Esophagus muscularis mucosa (tissue), 4 donors: ENCODE results near the gene LMOD3. TPM values are rescaled to one million over a fixed set of nuclear protein-coding genes. Genes with fewer than 3 reads are reported as not detected.

Experiments used
- DNase-seq: peaks from one replicate; pipeline ENCODE4 v3.0.0-alpha.2; 2017; ENCODE audit errors: extremely low spot score
- H3K27ac ChIP-seq, 4 donors: fragments of 200-600 bp; sonication (generic); replicated peaks in 1 of 4; 1 replicate in 3 of 4; 2 replicates in 1 of 4; pipeline ENCODE4 v1.5.1; 2016 to 2019; ENCODE audit warnings: mild to moderate bottlenecking in 1 of 4
- H3K27me3 ChIP-seq, 4 donors: fragments of 200-600 bp; sonication (generic); one replicate each; pipeline versions ENCODE4 v1.5.1 to v1.6.0; 2016 to 2019
- H3K36me3 ChIP-seq, 4 donors: fragments of 200-600 bp; sonication (generic); one replicate each; pipeline ENCODE4 v1.5.1; 2016 to 2019
- H3K4me1 ChIP-seq, 4 donors: fragments of 200-600 bp; sonication (generic); one replicate each; pipeline ENCODE4 v1.5.1; 2016 to 2019
- H3K4me3 ChIP-seq, 4 donors: fragments of 200-600 bp; sonication (generic); 1 replicate in 2 of 4; 2 replicates in 2 of 4; pipeline ENCODE4 v1.5.1; 2016 to 2019; ENCODE audit warnings: mild to moderate bottlenecking in 4 of 4, moderate library complexity in 1 of 4
- H3K9me3 ChIP-seq, 4 donors: fragments of 200-600 bp; sonication (generic); 1 replicate in 3 of 4; 2 replicates in 1 of 4; pipeline ENCODE4 v1.5.1; 2016 to 2019
- CTCF ChIP-seq, 3 experiments: fragments of 200-600 bp in 2 of 3; fragments of 450-650 bp in 1 of 3; sonication (generic) in 2 of 3; IDR thresholded peaks; one replicate each; pipeline ENCODE4 v1.5.1; 2017 to 2019; ENCODE audit warnings: antibody characterized with exemption in 3 of 3, mild to moderate bottlenecking in 2 of 3, moderate library complexity in 1 of 3
- EP300 ChIP-seq: sonication (generic); formaldehyde crosslinking; IDR thresholded peaks from one replicate; pipeline ENCODE4 v1.6.1; 2017; ENCODE audit warnings: antibody characterized with exemption
- POLR2A ChIP-seq: fragments of 450-650 bp; IDR thresholded peaks from one replicate; pipeline ENCODE4 v1.6.1; 2017; ENCODE audit warnings: antibody characterized with exemption, moderate library complexity, mild to moderate bottlenecking, low read depth
- POLR2AphosphoS5 ChIP-seq, 2 donors: sonication (generic); formaldehyde crosslinking; IDR thresholded peaks; one replicate each; pipeline ENCODE4 v1.6.1; 2017; ENCODE audit warnings: antibody characterized with exemption in 2 of 2
- WGBS: methylation state at CpG from one replicate; pipeline ENCODE4 v1.1.5; 2018; 5-methylcytosine and 5-hydroxymethylcytosine counted together
- intact Hi-C: fragments of 100-400 bp; cut with DNase I; formaldehyde crosslinking; loops from one replicate; pipeline ENCODE4 v1.15.1; 2023
- total RNA-seq, 4 donors: library from RNA; depleted of rRNA; stranded (reverse); fragments of >200 nt; gene quantifications; one replicate each; pipeline versions ENCODE4 v1.1.0 to v1.2.1, GENCODE V29; 2016

The LMOD3 gene
- total RNA-seq, 4 donors from 2014 or later = 0.50 to 2.9 (median 1.3) TPM

- Histone ChIP-seq H3K27ac (peak overlapping the region; percentile 60 to 95 (median 82)), H3K4me1 (peaks cover 79 to 98% (median 93%) of the 10 kb centered on the region in 4 donors), H3K4me3 (no peak overlapping the region), H3K36me3 (peaks cover 0 to 8% (median 2%) of the 10 kb centered on the region in 4 donors), H3K27me3 (no peaks in the 10 kb centered on the region), H3K9me3 (no peaks in the 10 kb centered on the region)
- 28% methylated on average over 8 of the region's 8 CpGs for WGBS
- intact Hi-C loops = no loop called here
- TF ChIP-seq CTCF (IDR thresholded peaks at IDR 0.05) (no peak), EP300 (no peak), POLR2A (no peak), POLR2AphosphoS5 (IDR thresholded peaks at IDR 0.05) (no peak)
- DNase-seq = no peak
These were observed 27.8 kb downstream of the LMOD3 start for GRCh38 chr3:69094467-69095205.

- TF ChIP-seq EP300 (no peak), CTCF (IDR thresholded peaks at IDR 0.05) (no peak), POLR2A (no peak), POLR2AphosphoS5 (IDR thresholded peaks at IDR 0.05) (no peak)
- intact Hi-C loops = no loop called here
- Histone ChIP-seq H3K36me3 (peaks cover 0 to 8% (median 0%) of the 10 kb centered on the region in 4 donors), H3K27ac (peak overlapping the region; percentile 60 to 95 (median 82)), H3K4me3 (peak overlapping the region in 2 of 4 donors; percentile 5 to 19), H3K4me1 (peaks cover 94 to 100% (median 98%) of the 10 kb centered on the region in 4 donors), H3K27me3 (no peaks in the 10 kb centered on the region), H3K9me3 (no peaks in the 10 kb centered on the region)
- no peak for DNase-seq
- WGBS = 26% methylated on average over 4 of the region's 4 CpGs
These were observed 30.3 kb downstream of the LMOD3 start for GRCh38 chr3:69092030-69092516.

GRCh38 chr3:69091389-69092029 lies 30.9 kb downstream of the LMOD3 start:
- Histone ChIP-seq H3K4me1 (peaks cover 94 to 100% (median 98%) of the 10 kb centered on the region in 4 donors), H3K27me3 (no peaks in the 10 kb centered on the region), H3K36me3 (peaks cover 0 to 8% (median 0%) of the 10 kb centered on the region in 4 donors), H3K9me3 (no peaks in the 10 kb centered on the region), H3K27ac (peak overlapping the region; percentile 60 to 95 (median 82)), H3K4me3 (no peak overlapping the region)
- no peak for DNase-seq
- intact Hi-C loops = no loop called here
- WGBS = 49% methylated on average over 5 of the region's 5 CpGs
- TF ChIP-seq CTCF (IDR thresholded peaks at IDR 0.05) = no peak
- no peak for TF ChIP-seq POLR2AphosphoS5 (IDR thresholded peaks at IDR 0.05)
- TF ChIP-seq EP300 = no peak
- TF ChIP-seq POLR2A = no peak

GRCh38 chr3:69090021-69090420 lies 32.4 kb downstream of the LMOD3 start:
- Histone ChIP-seq H3K27me3 (no peaks in the 10 kb centered on the region), H3K9me3 (no peaks in the 10 kb centered on the region), H3K27ac (peak overlapping the region; percentile 60 to 95 (median 82)), H3K36me3 (peaks cover 0 to 8% (median 0%) of the 10 kb centered on the region in 4 donors), H3K4me1 (peaks cover 84 to 95% (median 91%) of the 10 kb centered on the region in 4 donors), H3K4me3 (no peak overlapping the region)
- intact Hi-C loops = no loop called here
- 34% methylated on average over 3 of the region's 3 CpGs for WGBS
- TF ChIP-seq EP300 (no peak), POLR2A (no peak), POLR2AphosphoS5 (IDR thresholded peaks at IDR 0.05) (peak in 1 of 2 donors; percentile 33)
- DNase-seq = no peak

GRCh38 chr3:69088063-69088462 lies 34.3 kb downstream of the LMOD3 start:
- no peak for DNase-seq
- TF ChIP-seq EP300 (no peak), CTCF (IDR thresholded peaks at IDR 0.05) (no peak), POLR2A (no peak), POLR2AphosphoS5 (IDR thresholded peaks at IDR 0.05) (no peak)
- 20% methylated on average over 2 of the region's 2 CpGs for WGBS
- no peaks in the 10 kb centered on the region for H3K27me3 ChIP-seq
- H3K36me3 ChIP-seq = peaks cover 0 to 8% (median 0%) of the 10 kb centered on the region in 4 donors
- peaks cover 80 to 92% (median 88%) of the 10 kb centered on the region in 4 donors for H3K4me1 ChIP-seq
- H3K27ac ChIP-seq = peak overlapping the region; percentile 90 to 95 (median 93)
- intact Hi-C loops = loop anchor here (5.0 kb wide), 1 partner anchor 36 kb away; the partner anchor contains the start of gene TMF1
- H3K9me3 ChIP-seq = no peaks in the 10 kb centered on the region
- peak overlapping the region in 3 of 4 donors; percentile 77 to 93 (median 86) for H3K4me3 ChIP-seq
